CD4-positive, alpha-beta T cell treated with Interleukin-15 for 1 hour (primary cell): Measurements from ENCODE around the gene ATRIP.
"Not testable (repeated sequence)": the region's sequence is repeated elsewhere in the genome, so short reads cannot be mapped to it uniquely, and the experiment has no call there.

Experiments used
- DNase-seq: peaks from one replicate; pipeline ENCODE4 v3.0.0-alpha.2; 2020

The ATRIP gene

GRCh38 chr3:48439820-48440589 lies 6.5 kb upstream of the ATRIP start, which contains the start of the genes CCDC51 and TMA7:
TSS of gene CCDC51 (minus strand) at chr3:48440119. CDS start at chr3:48435128, 4,991 bp downstream.
TSS of gene TMA7 (plus strand) at chr3:48440257. CDS start at chr3:48440297, 40 bp downstream.
- DNase-seq, result peak; percentile 98

GRCh38 chr3:48440590-48440958 lies 6.0 kb upstream of the ATRIP start:
- no peak for DNase-seq

GRCh38 chr3:48441940-48442339 lies 4.6 kb upstream of the ATRIP start:
- DNase-seq, result no peak

GRCh38 chr3:48445277-48445882 lies 1.2 kb upstream of the ATRIP start:
- DNase-seq, result no peak

- no peak for DNase-seq
Measured at GRCh38 chr3:48446043-48446424, 503 bp upstream of the ATRIP start.

GRCh38 chr3:48451270-48451669 lies 4.7 kb downstream of the ATRIP start:
- no peak for DNase-seq

- no peak for DNase-seq
Measured at GRCh38 chr3:48456456-48456855, 9.9 kb downstream of the ATRIP start.

GRCh38 chr3:48459331-48459730 lies 12.8 kb downstream of the ATRIP start:
- DNase-seq, result no peak

GRCh38 chr3:48459773-48460516 lies 13.4 kb downstream of the ATRIP start:
- DNase-seq, result no peak

GRCh38 chr3:48460517-48460902 lies 14.0 kb downstream of the ATRIP start:
- no peak for DNase-seq

GRCh38 chr3:48461767-48462166 lies 15.2 kb downstream of the ATRIP start:
- DNase-seq, result not testable (repeated sequence)

- DNase-seq, result no peak
Measured at GRCh38 chr3:48463703-48464102, 17.2 kb downstream of the ATRIP start.

GRCh38 chr3:48464713-48465221 lies 18.2 kb downstream of the ATRIP start:
- no peak for DNase-seq

GRCh38 chr3:48465237-48465530 lies 18.6 kb downstream of the ATRIP start:
- no peak for DNase-seq

GRCh38 chr3:48465531-48466378 lies 19.2 kb downstream of the ATRIP start:
- peak; percentile 92 for DNase-seq

GRCh38 chr3:48466386-48467109 lies 20.0 kb downstream of the ATRIP start:
- no peak for DNase-seq

- DNase-seq, result no peak
Measured at GRCh38 chr3:48467110-48467454, 20.5 kb downstream of the ATRIP start.

GRCh38 chr3:48467473-48468267 lies 21.1 kb downstream of the ATRIP start:
- DNase-seq, result no peak

- no peak for DNase-seq
Measured at GRCh38 chr3:48468329-48468731, 21.8 kb downstream of the ATRIP start.

GRCh38 chr3:48469046-48469915 lies 22.7 kb downstream of the ATRIP start:
- DNase-seq, result no peak
